Measurements from ENCODE around the gene CLHC1. TPM values are rescaled to one million over a fixed set of nuclear protein-coding genes. Genes with fewer than 3 reads are reported as not detected.
A peak's percentile ranks its signal among the peaks of the same experiment; 100 is the strongest.

CLHC1 gene
- total and polyA plus RNA-seq, 5 experiments from 2014 or later, result 1.8 to 34.2 (median 3.5) TPM

GRCh38 chr2:55142518-55142917, 89.6 kb downstream of the CLHC1 start:
- DNase-seq (no peak), ATAC-seq (no peak)
- H3K36me3 Mint-ChIP-seq, result peaks cover 0 to 9% (median 5%) of the 10 kb centered on the region in 3 donors
- H3K4me1 Mint-ChIP-seq, result peaks cover 6 to 24% (median 12%) of the 10 kb centered on the region in 4 donors
- no peaks in the 10 kb centered on the region for H3K27me3 Mint-ChIP-seq
- POLR2A ChIA-PET, result interaction anchor here (0.6 kb wide), 1 partner anchor 182 kb away, joined by 3 read pairs; no protein-coding TSS in a partner anchor
- no peak overlapping the region for H3K4me3 Mint-ChIP-seq
- H3K27ac Mint-ChIP-seq, result peak overlapping the region in 2 of 10 donors; percentile 19 to 33
- no peaks in the 10 kb centered on the region for H3K9me3 Mint-ChIP-seq

- H3K27me3 Mint-ChIP-seq, result no peaks in the 10 kb centered on the region
- no peaks in the 10 kb centered on the region for H3K9me3 Mint-ChIP-seq
- peaks cover 0 to 9% (median 5%) of the 10 kb centered on the region in 3 donors for H3K36me3 Mint-ChIP-seq
- ATAC-seq, result peak in 1 of 2 donors; percentile 49
- H3K4me1 Mint-ChIP-seq, result peaks cover 8 to 30% (median 19%) of the 10 kb centered on the region in 4 donors
- no peak for DNase-seq
- POLR2A ChIA-PET, result interaction anchor here (0.6 to 1.2 kb wide), 2 partner anchors 92 to 181 kb away, joined by 3 read pairs; partner anchors contain the start of gene RTN4
- no peak overlapping the region for H3K4me3 Mint-ChIP-seq
- H3K27ac Mint-ChIP-seq, result peak overlapping the region in 6 of 10 donors; percentile 11 to 80 (median 61)
Measured at GRCh38 chr2:55141572-55142413, 90.3 kb downstream of the CLHC1 start.

- POLR2A ChIA-PET, result interaction anchor here (1.2 kb wide), 1 partner anchor 90 kb away, joined by 3 read pairs; the partner anchor contains the start of gene RTN4
Measured at GRCh38 chr2:55140316-55141219, 91.5 kb downstream of the CLHC1 start.

GRCh38 chr2:55139305-55139704, 92.8 kb downstream of the CLHC1 start:
- Mint-ChIP-seq H3K9me3 (no peaks in the 10 kb centered on the region), H3K4me1 (peaks cover 15 to 50% (median 41%) of the 10 kb centered on the region in 4 donors), H3K27me3 (no peaks in the 10 kb centered on the region), H3K36me3 (peaks cover 0 to 5% (median 5%) of the 10 kb centered on the region in 3 donors), H3K4me3 (no peak overlapping the region), H3K27ac (peak overlapping the region in 3 of 10 donors; percentile 11 to 40 (median 28))
- POLR2A ChIA-PET, result interaction anchor here (0.7 kb wide), 1 partner anchor 90 kb away, joined by 3 read pairs; no protein-coding TSS in a partner anchor
- ATAC-seq, result no peak
- no peak for DNase-seq

More at GRCh38 chr2:55140316-55141219, 91.5 kb downstream of the CLHC1 start:
- peaks cover 0 to 9% (median 5%) of the 10 kb centered on the region in 3 donors for H3K36me3 Mint-ChIP-seq
- no peak for ATAC-seq
- peak overlapping the region in 1 of 10 donors; percentile 12 for H3K27ac Mint-ChIP-seq
- H3K4me3 Mint-ChIP-seq, result no peak overlapping the region
- DNase-seq, result no peak
- H3K27me3 Mint-ChIP-seq, result no peaks in the 10 kb centered on the region
- no peaks in the 10 kb centered on the region for H3K9me3 Mint-ChIP-seq
- H3K4me1 Mint-ChIP-seq, result peaks cover 10 to 42% (median 31%) of the 10 kb centered on the region in 4 donors

- DNase-seq (no peak), ATAC-seq (no peak)
- peaks cover 19 to 54% (median 45%) of the 10 kb centered on the region in 4 donors for H3K4me1 Mint-ChIP-seq
- POLR2A ChIA-PET, result interaction anchor here (0.7 kb wide), 1 partner anchor 90 kb away, joined by 3 read pairs; no protein-coding TSS in a partner anchor
- no peak overlapping the region for H3K4me3 Mint-ChIP-seq
- no peaks in the 10 kb centered on the region for H3K9me3 Mint-ChIP-seq
- no peak overlapping the region for H3K27ac Mint-ChIP-seq
- no peaks in the 10 kb centered on the region for H3K27me3 Mint-ChIP-seq
- peaks cover 0 to 5% (median 4%) of the 10 kb centered on the region in 3 donors for H3K36me3 Mint-ChIP-seq
Measured at GRCh38 chr2:55138882-55139229, 93.2 kb downstream of the CLHC1 start.

- DNase-seq, result no peak
- Mint-ChIP-seq H3K4me3 (no peak overlapping the region), H3K27ac (no peak overlapping the region), H3K4me1 (peaks cover 23 to 60% (median 51%) of the 10 kb centered on the region in 4 donors), H3K36me3 (peaks cover 0 to 5% (median 2%) of the 10 kb centered on the region in 3 donors), H3K9me3 (no peaks in the 10 kb centered on the region), H3K27me3 (no peaks in the 10 kb centered on the region)
- POLR2A ChIA-PET, result no interaction called here
- ATAC-seq, result no peak
Measured at GRCh38 chr2:55138014-55138881, 93.8 kb downstream of the CLHC1 start.

GRCh38 chr2:55137024-55137958, 94.8 kb downstream of the CLHC1 start:
- Mint-ChIP-seq H3K9me3 (no peaks in the 10 kb centered on the region), H3K4me3 (no peak overlapping the region), H3K27ac (peak overlapping the region in 6 of 10 donors; percentile 1 to 81 (median 52)), H3K27me3 (no peaks in the 10 kb centered on the region), H3K36me3 (peaks cover 0 to 5% (median 2%) of the 10 kb centered on the region in 3 donors), H3K4me1 (peaks cover 24 to 57% (median 51%) of the 10 kb centered on the region in 4 donors)
- no peak for DNase-seq
- no peak for ATAC-seq
- POLR2A ChIA-PET, result interaction anchor here (1.3 kb wide), 1 partner anchor 87 kb away, joined by 5 read pairs; the partner anchor contains the start of gene RTN4

- DNase-seq (no peak), ATAC-seq (no peak)
- peaks cover 0 to 2% (median 0%) of the 10 kb centered on the region in 3 donors for H3K36me3 Mint-ChIP-seq
- peak overlapping the region in 6 of 10 donors; percentile 13 to 68 (median 32) for H3K4me3 Mint-ChIP-seq
- peaks cover 20 to 50% (median 43%) of the 10 kb centered on the region in 4 donors for H3K4me1 Mint-ChIP-seq
- H3K27ac Mint-ChIP-seq, result peak overlapping the region in 8 of 10 donors; percentile 52 to 89 (median 66)
- H3K9me3 Mint-ChIP-seq, result peaks cover 0 to 2% (median 0%) of the 10 kb centered on the region in 9 donors
- POLR2A ChIA-PET, result interaction anchor here (0.9 kb wide), 1 partner anchor 88 kb away, joined by 3 read pairs; no protein-coding TSS in a partner anchor
- no peaks in the 10 kb centered on the region for H3K27me3 Mint-ChIP-seq
Measured at GRCh38 chr2:55136138-55136541, 96.0 kb downstream of the CLHC1 start.

- H3K4me1 Mint-ChIP-seq, result peaks cover 22 to 47% (median 40%) of the 10 kb centered on the region in 4 donors
- DNase-seq (no peak), ATAC-seq (no peak)
- peak overlapping the region in 7 of 10 donors; percentile 24 to 96 (median 72) for H3K27ac Mint-ChIP-seq
- H3K4me3 Mint-ChIP-seq, result peak overlapping the region in 3 of 10 donors; percentile 30 to 37 (median 33)
- H3K9me3 Mint-ChIP-seq, result peaks cover 0 to 2% (median 0%) of the 10 kb centered on the region in 9 donors
- POLR2A ChIA-PET, result interaction anchor here (0.9 kb wide), 1 partner anchor 87 kb away, joined by 3 read pairs; no protein-coding TSS in a partner anchor
- H3K36me3 Mint-ChIP-seq, result no peaks in the 10 kb centered on the region
- H3K27me3 Mint-ChIP-seq, result no peaks in the 10 kb centered on the region
Measured at GRCh38 chr2:55135491-55135890, 96.6 kb downstream of the CLHC1 start.

GRCh38 chr2:55134316-55134706, 97.8 kb downstream of the CLHC1 start:
- ATAC-seq, result peak; percentile 33 to 38
- Mint-ChIP-seq H3K27me3 (no peaks in the 10 kb centered on the region), H3K27ac (peak overlapping the region; percentile 89 to 98 (median 97)), H3K36me3 (no peaks in the 10 kb centered on the region), H3K4me1 (peaks cover 20 to 47% (median 40%) of the 10 kb centered on the region in 4 donors), H3K4me3 (peak overlapping the region; percentile 73 to 94 (median 90)), H3K9me3 (peaks cover 0 to 2% (median 0%) of the 10 kb centered on the region in 9 donors)
- POLR2A ChIA-PET, result interaction anchor here (0.7 to 2.3 kb wide), 6 partner anchors 10 to 84 kb away, joined by 3 to 19 read pairs (median 4); partner anchors contain the start of gene RTN4
- DNase-seq, result no peak
